WI38 (cell line): ENCODE data around the gene LRRC9.
"Not testable (repeated sequence)": the region's sequence is repeated elsewhere in the genome, so short reads cannot be mapped to it uniquely, and the experiment has no call there.

ENCODE experiments used
- H3K4me3 ChIP-seq: 2 replicates; pipeline ENCODE4 v1.5.1; 2011; ENCODE audit warnings: low read depth, mild to moderate bottlenecking, control low read depth, low read length
- TF ChIP-seq, protein P1 (sequence below): IDR thresholded peaks from 2 replicates; pipeline ENCODE4 v1.5.1; 2012; ENCODE audit warnings: low read depth, mild to moderate bottlenecking, control low read depth, low read length

Gene LRRC9

DNA sequence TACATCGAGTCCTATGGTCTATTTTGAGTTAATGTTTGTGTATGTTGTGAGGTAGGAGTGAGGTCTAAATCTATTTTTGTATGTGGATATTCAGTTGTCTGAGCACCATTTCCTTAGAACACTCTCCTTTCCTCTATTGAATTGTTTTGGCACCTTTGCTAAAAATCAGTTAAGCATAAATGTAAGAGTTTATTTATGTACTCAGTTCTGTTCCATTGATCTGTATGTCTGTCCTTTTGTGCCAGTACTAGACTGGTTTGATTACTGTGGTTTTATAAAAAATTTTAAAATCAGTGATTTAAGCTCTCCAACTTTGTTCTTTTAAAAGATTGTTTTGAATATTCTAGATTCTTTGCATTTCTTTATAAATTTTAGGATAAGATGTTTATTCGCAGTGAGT, 101.7 kb downstream of the LRRC9 start:
- TF ChIP-seq, protein P1, sequence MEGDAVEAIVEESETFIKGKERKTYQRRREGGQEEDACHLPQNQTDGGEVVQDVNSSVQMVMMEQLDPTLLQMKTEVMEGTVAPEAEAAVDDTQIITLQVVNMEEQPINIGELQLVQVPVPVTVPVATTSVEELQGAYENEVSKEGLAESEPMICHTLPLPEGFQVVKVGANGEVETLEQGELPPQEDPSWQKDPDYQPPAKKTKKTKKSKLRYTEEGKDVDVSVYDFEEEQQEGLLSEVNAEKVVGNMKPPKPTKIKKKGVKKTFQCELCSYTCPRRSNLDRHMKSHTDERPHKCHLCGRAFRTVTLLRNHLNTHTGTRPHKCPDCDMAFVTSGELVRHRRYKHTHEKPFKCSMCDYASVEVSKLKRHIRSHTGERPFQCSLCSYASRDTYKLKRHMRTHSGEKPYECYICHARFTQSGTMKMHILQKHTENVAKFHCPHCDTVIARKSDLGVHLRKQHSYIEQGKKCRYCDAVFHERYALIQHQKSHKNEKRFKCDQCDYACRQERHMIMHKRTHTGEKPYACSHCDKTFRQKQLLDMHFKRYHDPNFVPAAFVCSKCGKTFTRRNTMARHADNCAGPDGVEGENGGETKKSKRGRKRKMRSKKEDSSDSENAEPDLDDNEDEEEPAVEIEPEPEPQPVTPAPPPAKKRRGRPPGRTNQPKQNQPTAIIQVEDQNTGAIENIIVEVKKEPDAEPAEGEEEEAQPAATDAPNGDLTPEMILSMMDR = no peak

DNA sequence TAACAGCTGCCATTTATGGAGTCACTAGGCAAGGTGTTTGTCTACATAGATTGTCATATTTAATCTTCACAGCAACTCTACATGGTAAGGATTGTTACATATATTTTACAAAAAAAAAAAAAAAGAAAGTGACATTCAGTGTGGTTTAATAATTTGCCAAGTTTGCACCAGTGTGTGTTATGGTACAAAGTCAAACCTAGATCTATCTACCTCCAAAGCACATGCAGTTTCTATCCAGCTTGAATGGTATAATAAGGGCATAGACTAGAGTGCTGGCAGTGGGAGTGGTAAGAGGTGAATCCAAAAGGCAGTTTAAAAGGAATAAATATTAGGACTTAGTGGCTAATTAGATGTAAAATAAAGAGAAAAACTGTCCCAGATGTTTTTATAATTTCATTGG, 105.6 kb downstream of the LRRC9 start:
- TF ChIP-seq, protein P1 = no peak
- H3K4me3 ChIP-seq = no peak overlapping the region

More for the DNA sequence above, 101.7 kb downstream of the LRRC9 start:
- no peak overlapping the region for H3K4me3 ChIP-seq

DNA sequence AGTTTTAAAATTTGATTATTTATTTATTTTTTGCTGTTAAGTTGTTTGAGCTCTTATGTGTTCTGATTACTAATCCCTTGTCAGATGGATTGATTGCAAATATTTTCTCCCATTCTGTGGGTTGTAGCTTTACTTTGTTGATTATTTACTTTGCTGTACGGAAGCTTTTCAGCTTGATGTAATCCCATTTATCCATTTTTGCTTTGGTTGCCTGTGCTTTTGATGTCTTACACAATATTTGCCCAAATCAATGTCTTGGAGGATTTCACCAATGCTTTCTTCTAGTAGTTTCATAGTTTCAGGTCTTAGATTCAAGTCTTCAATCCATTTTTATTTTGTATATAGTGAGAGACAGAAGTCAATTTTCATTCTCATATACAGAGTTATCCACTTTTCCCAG, 115.2 kb downstream of the LRRC9 start:
- H3K4me3 ChIP-seq = no peak overlapping the region
- TF ChIP-seq, protein P1 = no peak

DNA sequence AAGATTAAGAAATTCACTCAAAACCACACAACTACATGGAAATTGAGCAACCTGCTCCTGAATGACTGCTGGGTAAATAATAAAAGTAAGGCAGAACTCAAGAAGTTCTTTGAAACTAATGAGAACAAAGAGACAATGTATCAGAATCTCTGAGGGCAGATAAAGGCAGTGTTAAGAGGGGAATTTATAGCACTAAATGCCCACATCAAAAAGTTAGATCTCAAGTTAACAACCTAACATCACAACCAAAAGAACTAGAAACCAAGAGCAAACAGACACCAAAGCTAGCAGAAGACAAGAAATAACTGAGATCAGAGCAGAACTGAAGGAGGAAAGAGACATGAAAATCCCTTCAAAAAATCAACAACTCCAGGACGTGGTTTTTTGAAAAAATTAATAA, 128.0 kb downstream of the LRRC9 start:
- H3K4me3 ChIP-seq = not testable (repeated sequence)

DNA sequence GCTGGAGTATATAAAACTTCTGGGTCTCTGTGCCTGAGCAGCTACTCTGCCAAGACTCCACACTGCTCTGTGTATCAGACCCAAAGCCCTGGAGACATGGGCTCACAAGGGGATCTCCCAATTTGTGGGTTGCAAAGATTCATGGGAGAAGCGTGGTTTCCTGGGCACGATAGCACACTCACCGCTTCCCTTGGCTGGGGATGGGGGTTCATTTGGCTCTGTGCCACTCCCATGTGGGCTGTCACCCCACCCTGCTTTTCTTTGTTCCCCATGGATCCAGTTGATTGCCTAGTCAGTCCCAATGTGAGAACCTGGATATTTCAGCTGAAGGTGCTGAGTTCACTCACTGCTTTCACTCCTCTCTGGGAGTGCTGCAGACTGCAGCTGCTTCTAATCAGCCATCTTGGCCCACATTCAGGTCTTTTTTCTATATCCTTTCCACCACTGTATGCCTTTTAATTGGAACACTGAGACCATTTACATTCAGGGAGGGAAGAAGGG, 131.8 kb downstream of the LRRC9 start:
- TF ChIP-seq, protein P1 = no peak
- no peak overlapping the region for H3K4me3 ChIP-seq

DNA sequence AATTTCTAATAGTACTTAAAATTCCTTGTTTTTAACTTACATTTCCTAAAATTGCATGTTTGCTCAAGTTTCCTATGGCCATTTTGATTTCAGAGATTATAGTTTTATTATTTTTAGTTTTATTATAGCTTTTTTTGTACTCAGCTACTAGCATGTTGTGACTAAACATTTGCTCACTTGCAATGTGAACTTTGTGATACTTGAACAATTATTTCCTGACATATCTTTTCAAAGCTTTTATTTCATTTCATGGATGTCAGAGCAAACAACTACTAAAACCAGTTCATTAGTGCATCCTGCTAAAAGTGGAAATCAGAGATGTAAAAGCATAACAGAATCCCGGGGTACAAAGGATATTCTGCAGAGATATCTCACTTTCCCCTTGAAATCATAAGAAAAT, 138.1 kb downstream of the LRRC9 start:
- H3K4me3 ChIP-seq = no peak overlapping the region
- TF ChIP-seq, protein P1 = no peak

DNA sequence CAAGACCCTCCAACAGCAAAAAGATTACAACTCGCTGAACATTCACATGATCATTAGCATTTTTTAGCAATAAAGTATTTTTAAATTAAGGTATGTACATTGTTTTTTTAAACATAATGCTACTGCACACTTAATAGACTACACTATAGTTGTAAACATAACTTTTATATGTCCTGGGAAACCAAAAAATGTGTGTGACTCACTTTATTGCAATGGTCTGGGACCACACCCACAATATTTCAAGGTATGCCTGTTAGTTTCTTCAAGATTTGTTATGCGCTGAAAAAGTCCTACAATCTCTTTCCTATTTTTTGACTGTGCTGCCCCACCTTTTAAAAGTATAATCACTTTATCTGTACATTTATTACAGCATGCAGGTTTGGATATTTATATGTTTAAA, 141.4 kb downstream of the LRRC9 start:
- TF ChIP-seq, protein P1 = no peak
- H3K4me3 ChIP-seq = no peak overlapping the region

DNA sequence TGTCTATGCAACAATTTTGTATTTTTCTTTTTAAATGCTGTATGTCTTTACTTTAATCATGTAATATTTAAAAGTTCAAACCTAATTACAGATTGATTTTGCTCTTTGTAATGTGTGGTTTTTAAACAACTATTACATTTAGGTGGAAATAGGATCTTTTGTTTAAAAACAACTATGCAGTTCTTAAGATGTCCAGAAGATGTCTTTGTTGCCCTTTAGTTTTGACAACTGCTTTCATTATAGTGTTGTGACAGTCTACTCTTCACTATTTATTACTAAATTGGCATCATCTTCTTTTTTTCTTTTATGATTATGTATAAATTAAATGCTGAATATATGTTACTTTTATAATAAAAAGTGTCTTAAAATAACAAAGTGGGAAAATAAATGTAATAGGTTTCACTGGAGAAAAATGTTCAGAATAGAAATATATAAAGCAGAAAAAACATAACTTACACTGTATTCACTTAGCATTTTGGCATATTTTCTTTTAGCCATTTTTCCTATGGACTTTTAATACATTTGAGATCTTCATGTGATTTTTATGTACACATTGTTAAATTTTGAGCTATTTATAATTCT, 144.6 kb downstream of the LRRC9 start:
- TF ChIP-seq, protein P1 = peak; percentile 10; the same call in 1 of the 2 replicates
- no peak overlapping the region for H3K4me3 ChIP-seq
